HepG2 (cell line): ENCODE data around the gene ABAT. TPM values are rescaled to one million over a fixed set of nuclear protein-coding genes. Genes with fewer than 3 reads are reported as not detected.
A peak's percentile ranks its signal among the peaks of the same experiment; 100 is the strongest.

Experiments used
- ATF7-NPFF ChIP-seq: sonication (generic); formaldehyde crosslinking; IDR thresholded peaks from 2 replicates; pipeline ENCODE4 v1.8.1; 2023; ENCODE audit warnings: mild to moderate bottlenecking, low read depth, missing genetic modification reagents, moderate library complexity
- CEBPG ChIP-seq: IDR thresholded peaks from 2 replicates; pipeline ENCODE4 v1.6.1; 2016
- FOSL2 ChIP-seq: sonication (generic); formaldehyde crosslinking; IDR thresholded peaks from 2 replicates; pipeline ENCODE4 v1.4.0; 2020; ENCODE audit warnings: missing genetic modification reagents
- FOXA1 ChIP-seq, 2 experiments: fragments of 450-650 bp in 1 of 2; sonication (generic) in 1 of 2; formaldehyde crosslinking in 1 of 2; IDR thresholded peaks; 2 replicates each; pipeline versions ENCODE4 v1.4.0 to v1.6.1; 2016 to 2020; ENCODE audit warnings: missing genetic modification reagents in 1 of 2
- GATAD2A ChIP-seq: IDR thresholded peaks from 2 replicates; pipeline ENCODE4 v1.6.1; 2016
- JUN ChIP-seq: sonication (generic); formaldehyde crosslinking; IDR thresholded peaks from 2 replicates; pipeline ENCODE4 v1.4.0; 2020; ENCODE audit warnings: mild to moderate bottlenecking, missing genetic modification reagents
- LCORL ChIP-seq, 2 experiments: fragments of 450-650 bp in 1 of 2; sonication (generic) in 1 of 2; formaldehyde crosslinking in 1 of 2; IDR thresholded peaks; 2 replicates each; pipeline versions ENCODE4 v1.5.0 to v1.6.1; 2017 to 2020; ENCODE audit warnings: antibody characterized with exemption in 1 of 2, missing genetic modification reagents in 1 of 2
- ONECUT2 ChIP-seq: sonication (generic); formaldehyde crosslinking; IDR thresholded peaks from 2 replicates; pipeline ENCODE4 v1.4.0; 2020; ENCODE audit warnings: missing genetic modification reagents
- RBM22 ChIP-seq: fragments of 200-400 bp; formaldehyde crosslinking; optimal IDR thresholded peaks from 2 replicates; pipeline ENCODE3; 2017; ENCODE audit warnings: mild to moderate bottlenecking, low read length, moderate library complexity
- SNAI1 ChIP-seq: sonication (generic); formaldehyde crosslinking; IDR thresholded peaks from 2 replicates; pipeline ENCODE4 v1.5.0; 2020; ENCODE audit warnings: mild to moderate bottlenecking, missing genetic modification reagents, borderline replicate concordance
- SOX6 ChIP-seq, 2 experiments: fragments of 450-650 bp in 1 of 2; sonication (generic) in 1 of 2; formaldehyde crosslinking in 1 of 2; IDR thresholded peaks; 2 replicates each; pipeline versions ENCODE4 v1.4.0 to v1.6.1; 2017 to 2020; ENCODE audit warnings: antibody characterized with exemption in 1 of 2, mild to moderate bottlenecking in 1 of 2, missing genetic modification reagents in 1 of 2
- SRSF4 ChIP-seq: fragments of 200-400 bp; formaldehyde crosslinking; IDR thresholded peaks from one replicate; pipeline ENCODE4 v1.6.1; 2018; ENCODE audit warnings: mild to moderate bottlenecking, low read depth, low read length, moderate library complexity; ENCODE audit not compliant: poor library complexity, severe bottlenecking
- TARDBP ChIP-seq: sonication (generic); formaldehyde crosslinking; IDR thresholded peaks from 2 replicates; pipeline ENCODE4 v1.8.0; 2022; ENCODE audit warnings: mild to moderate bottlenecking, missing genetic modification reagents
- ZNF891 ChIP-seq: sonication (generic); formaldehyde crosslinking; IDR thresholded peaks from 2 replicates; pipeline ENCODE4 v1.5.0; 2020; ENCODE audit warnings: mild to moderate bottlenecking, missing genetic modification reagents
- polyA plus RNA-seq, 8 experiments: library from polyadenylated mRNA; depleted of rRNA in 3 of 8; stranded (reverse) in 7 of 8; unstranded in 1 of 8; fragments of >200 nt; fragmentation: Illumina TruSeq in 4 of 8; extraction: Trizol in 4 of 8; gene quantifications; 2 replicates each; pipeline versions ENCODE4 v1.2.1 to v1.2.3, GENCODE V29; 2011 to 2016; ENCODE audit warnings: low read depth in 4 of 8, missing spikeins in 1 of 8, mixed read lengths in 1 of 8; ENCODE audit not compliant: insufficient read depth in 1 of 8
- total RNA-seq, 5 experiments: library from RNA; depleted of rRNA; stranded (reverse); fragments of >200 nt; fragmentation: Illumina TruSeq; extraction: Trizol; gene quantifications; 2 replicates each; pipeline ENCODE4 v1.2.3, GENCODE V29; 2016; ENCODE audit warnings: low read depth in 1 of 5
- TF ChIP-seq, protein P1 (sequence below): sonication (generic); formaldehyde crosslinking; IDR thresholded peaks from 2 replicates; pipeline ENCODE4 v1.5.1; 2020; ENCODE audit warnings: mild to moderate bottlenecking, missing genetic modification reagents
- TF ChIP-seq, protein P2 (sequence below): sonication (generic); formaldehyde crosslinking; conservative IDR thresholded peaks from 2 replicates; pipeline ENCODE4 v1.4.0; 2020; ENCODE audit warnings: missing genetic modification reagents
- TF ChIP-seq, protein P3 (sequence below): sonication (generic); formaldehyde crosslinking; IDR thresholded peaks from 2 replicates; pipeline ENCODE4 v1.4.0; 2020; ENCODE audit warnings: missing genetic modification reagents, mild to moderate bottlenecking, borderline replicate concordance

ABAT gene
- total and polyA plus RNA-seq, 2 of the 13 experiments (the other 11 are each of a cell fraction or from before 2014, with no cell fraction given): 47.6 to 97.3 TPM

DNA sequence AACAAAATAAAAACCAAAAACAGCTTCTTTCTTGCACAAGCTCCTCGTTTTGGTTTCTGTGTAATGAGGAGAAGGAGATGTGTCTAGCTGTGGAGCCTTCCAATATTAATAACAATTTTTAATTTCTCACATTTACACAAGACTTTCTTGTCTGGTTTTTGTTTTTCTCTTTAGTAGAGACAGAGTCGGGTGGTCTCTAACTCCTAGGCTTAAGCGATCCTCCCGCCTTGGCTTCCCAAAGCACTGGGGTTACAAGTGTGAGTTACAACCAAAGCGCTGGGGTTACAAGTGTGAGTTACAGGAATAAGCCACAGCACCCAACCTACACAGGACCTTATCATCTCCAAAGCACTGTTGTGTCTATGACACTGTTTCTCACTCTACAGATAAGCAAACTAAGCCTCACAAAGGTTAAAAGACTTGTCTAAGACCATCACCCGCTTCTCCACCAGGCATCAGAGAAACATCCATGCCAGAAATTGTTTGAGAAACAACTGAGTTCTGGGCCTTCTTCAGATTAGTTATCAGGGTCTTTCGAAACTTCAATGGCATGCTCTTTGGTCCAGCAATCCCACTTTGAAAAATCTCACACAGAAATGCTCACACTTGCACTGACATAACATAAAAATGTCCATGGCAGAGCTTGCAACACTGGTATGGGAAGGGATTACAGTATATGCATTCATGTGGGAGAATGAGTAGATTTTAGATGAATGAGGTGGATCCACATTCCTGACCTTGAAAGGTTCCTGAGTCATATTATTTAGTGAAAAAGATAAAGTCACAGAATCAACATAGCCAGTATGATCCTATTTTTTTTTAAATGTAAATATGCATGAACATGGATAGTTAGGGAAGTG, 3.9 kb downstream of the ABAT start (continued):
- TF ChIP-seq, protein P1, sequence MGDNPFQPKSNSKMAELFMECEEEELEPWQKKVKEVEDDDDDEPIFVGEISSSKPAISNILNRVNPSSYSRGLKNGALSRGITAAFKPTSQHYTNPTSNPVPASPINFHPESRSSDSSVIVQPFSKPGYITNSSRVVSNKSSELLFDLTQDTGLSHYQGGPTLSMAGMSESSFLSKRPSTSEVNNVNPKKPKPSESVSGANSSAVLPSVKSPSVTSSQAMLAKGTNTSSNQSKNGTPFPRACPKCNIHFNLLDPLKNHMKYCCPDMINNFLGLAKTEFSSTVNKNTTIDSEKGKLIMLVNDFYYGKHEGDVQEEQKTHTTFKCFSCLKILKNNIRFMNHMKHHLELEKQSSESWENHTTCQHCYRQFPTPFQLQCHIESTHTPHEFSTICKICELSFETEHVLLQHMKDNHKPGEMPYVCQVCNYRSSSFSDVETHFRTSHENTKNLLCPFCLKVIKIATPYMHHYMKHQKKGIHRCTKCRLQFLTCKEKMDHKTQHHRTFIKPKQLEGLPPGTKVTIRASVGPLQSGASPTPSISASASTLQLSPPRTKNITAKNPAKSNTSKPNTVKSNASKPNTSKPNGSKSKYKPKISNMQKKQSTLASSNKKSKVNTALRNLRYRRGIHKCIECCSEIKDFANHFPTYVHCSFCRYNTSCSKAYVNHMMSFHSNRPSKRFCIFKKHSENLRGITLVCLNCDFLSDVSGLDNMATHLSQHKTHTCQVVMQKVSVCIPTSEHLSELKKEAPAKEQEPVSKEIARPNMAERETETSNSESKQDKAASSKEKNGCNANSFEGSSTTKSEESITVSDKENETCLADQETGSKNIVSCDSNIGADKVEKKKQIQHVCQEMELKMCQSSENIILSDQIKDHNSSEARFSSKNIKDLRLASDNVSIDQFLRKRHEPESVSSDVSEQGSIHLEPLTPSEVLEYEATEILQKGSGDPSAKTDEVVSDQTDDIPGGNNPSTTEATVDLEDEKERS (CRISPR knock-in tag): 0 out of 2 replicates have a peak, but pooled peaks have one; percentile 42
- TF ChIP-seq, protein P2, sequence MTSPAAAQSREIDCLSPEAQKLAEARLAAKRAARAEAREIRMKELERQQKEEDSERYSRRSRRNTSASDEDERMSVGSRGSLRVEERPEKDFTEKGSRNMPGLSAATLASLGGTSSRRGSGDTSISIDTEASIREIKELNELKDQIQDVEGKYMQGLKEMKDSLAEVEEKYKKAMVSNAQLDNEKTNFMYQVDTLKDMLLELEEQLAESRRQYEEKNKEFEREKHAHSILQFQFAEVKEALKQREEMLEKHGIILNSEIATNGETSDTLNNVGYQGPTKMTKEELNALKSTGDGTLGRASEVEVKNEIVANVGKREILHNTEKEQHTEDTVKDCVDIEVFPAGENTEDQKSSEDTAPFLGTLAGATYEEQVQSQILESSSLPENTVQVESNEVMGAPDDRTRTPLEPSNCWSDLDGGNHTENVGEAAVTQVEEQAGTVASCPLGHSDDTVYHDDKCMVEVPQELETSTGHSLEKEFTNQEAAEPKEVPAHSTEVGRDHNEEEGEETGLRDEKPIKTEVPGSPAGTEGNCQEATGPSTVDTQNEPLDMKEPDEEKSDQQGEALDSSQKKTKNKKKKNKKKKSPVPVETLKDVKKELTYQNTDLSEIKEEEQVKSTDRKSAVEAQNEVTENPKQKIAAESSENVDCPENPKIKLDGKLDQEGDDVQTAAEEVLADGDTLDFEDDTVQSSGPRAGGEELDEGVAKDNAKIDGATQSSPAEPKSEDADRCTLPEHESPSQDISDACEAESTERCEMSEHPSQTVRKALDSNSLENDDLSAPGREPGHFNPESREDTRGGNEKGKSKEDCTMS (CRISPR knock-in tag): no peak
- no peak for TF ChIP-seq SOX6 (IDR thresholded peaks at IDR 0.05)
- TF ChIP-seq SOX6 (CRISPR knock-in tag; IDR thresholded peaks at IDR 0.05): peak; percentile 82; the same call in 1 of the 2 replicates
- no peak for TF ChIP-seq SRSF4
- peak; percentile 75 for TF ChIP-seq TARDBP (CRISPR knock-in tag)
- peak; percentile 84 for TF ChIP-seq RBM22
- 0 out of 2 replicates have a peak, but pooled peaks have one; percentile 29 for TF ChIP-seq ONECUT2 (CRISPR knock-in tag)
- peak; percentile 95 for TF ChIP-seq FOSL2 (CRISPR knock-in tag)
- no peak for TF ChIP-seq ATF7-NPFF (CRISPR knock-in tag)
- TF ChIP-seq GATAD2A (CRISPR knock-in tag): peak; percentile 99
- TF ChIP-seq ZNF891 (CRISPR knock-in tag): no peak
- TF ChIP-seq SNAI1 (CRISPR knock-in tag): no peak
- TF ChIP-seq FOXA1 (IDR thresholded peaks at IDR 0.05): peak; percentile 93
- TF ChIP-seq FOXA1 (CRISPR knock-in tag; IDR thresholded peaks at IDR 0.05): peak; percentile 91
- TF ChIP-seq LCORL (IDR thresholded peaks at IDR 0.05): 0 out of 2 replicates have a peak, but pooled peaks have one; percentile 28
- 0 out of 2 replicates have a peak, but pooled peaks have one; percentile 36 for TF ChIP-seq LCORL (CRISPR knock-in tag; IDR thresholded peaks at IDR 0.05)
- TF ChIP-seq, protein P3, sequence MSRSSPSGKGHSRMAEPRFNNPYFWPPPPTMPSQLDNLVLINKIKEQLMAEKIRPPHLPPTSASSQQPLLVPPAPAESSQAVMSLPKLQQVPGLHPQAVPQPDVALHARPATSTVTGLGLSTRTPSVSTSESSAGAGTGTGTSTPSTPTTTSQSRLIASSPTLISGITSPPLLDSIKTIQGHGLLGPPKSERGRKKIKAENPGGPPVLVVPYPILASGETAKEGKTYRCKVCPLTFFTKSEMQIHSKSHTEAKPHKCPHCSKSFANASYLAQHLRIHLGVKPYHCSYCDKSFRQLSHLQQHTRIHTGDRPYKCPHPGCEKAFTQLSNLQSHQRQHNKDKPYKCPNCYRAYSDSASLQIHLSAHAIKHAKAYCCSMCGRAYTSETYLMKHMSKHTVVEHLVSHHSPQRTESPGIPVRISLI (CRISPR knock-in tag): peak; percentile 93
- TF ChIP-seq JUN (CRISPR knock-in tag): peak; percentile 65; the same call in 1 of the 2 replicates
- TF ChIP-seq CEBPG (CRISPR knock-in tag): peak; percentile 96
